ENCODE data around the gene PPP1R3D. TPM values are rescaled to one million over a fixed set of nuclear protein-coding genes. Genes with fewer than 3 reads are reported as not detected.

Gene PPP1R3D
- total and polyA plus RNA-seq, 2 donors from 2014 or later = 4.2 to 7.6 TPM

DNA sequence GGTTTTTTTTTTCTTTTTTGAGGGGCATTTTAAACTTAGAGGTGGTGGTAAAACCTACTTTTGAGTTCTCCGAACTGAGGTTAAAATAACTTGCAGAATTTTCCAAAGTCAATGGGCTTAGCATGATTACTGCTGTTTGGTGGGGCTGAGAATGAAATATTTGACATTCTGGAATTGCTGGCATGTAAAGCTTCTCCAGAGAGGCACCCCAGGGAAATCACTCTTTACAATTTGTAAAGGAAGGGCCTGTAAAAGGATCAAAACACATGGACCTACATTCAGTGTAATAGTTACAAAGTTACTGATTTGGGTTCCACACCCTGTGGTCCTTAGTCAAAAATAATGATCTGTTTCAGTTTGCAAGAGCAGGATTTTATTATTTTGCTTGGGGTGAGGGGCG is 5.6 kb upstream of the PPP1R3D start:
- H3K9ac ChIP-seq (ENCODE audit: low read length in 3 of 3) = no peak overlapping the region
- FAIRE-seq (no peak), DNase-seq (no peak)
- H3K27ac ChIP-seq (ENCODE audit: low read depth in 2 of 2, low read length in 2 of 2) = no peak overlapping the region
- H3K4me3 ChIP-seq (ENCODE audit: low read length in 3 of 3) = no peak overlapping the region
- no peaks in the 10 kb centered on the region for H3K27me3 ChIP-seq (ENCODE audit: control insufficient read depth, insufficient read depth, low read length)
- peaks cover 4 to 8% (median 5%) of the 10 kb centered on the region in 3 donors for H3K4me1 ChIP-seq (ENCODE audit: control insufficient read depth in 2 of 3, insufficient read depth in 2 of 3, low read depth in 1 of 3, low read length in 3 of 3)
- no peaks in the 10 kb centered on the region for H3K9me3 ChIP-seq (ENCODE audit: control insufficient read depth in 2 of 3, insufficient read depth in 1 of 3, low read length in 3 of 3)
- peaks cover 0 to 26% (median 4%) of the 10 kb centered on the region in 3 donors for H3K36me3 ChIP-seq (ENCODE audit: control insufficient read depth in 2 of 3, insufficient read depth in 3 of 3, low read length in 3 of 3)
- TF ChIP-seq, protein P1, sequence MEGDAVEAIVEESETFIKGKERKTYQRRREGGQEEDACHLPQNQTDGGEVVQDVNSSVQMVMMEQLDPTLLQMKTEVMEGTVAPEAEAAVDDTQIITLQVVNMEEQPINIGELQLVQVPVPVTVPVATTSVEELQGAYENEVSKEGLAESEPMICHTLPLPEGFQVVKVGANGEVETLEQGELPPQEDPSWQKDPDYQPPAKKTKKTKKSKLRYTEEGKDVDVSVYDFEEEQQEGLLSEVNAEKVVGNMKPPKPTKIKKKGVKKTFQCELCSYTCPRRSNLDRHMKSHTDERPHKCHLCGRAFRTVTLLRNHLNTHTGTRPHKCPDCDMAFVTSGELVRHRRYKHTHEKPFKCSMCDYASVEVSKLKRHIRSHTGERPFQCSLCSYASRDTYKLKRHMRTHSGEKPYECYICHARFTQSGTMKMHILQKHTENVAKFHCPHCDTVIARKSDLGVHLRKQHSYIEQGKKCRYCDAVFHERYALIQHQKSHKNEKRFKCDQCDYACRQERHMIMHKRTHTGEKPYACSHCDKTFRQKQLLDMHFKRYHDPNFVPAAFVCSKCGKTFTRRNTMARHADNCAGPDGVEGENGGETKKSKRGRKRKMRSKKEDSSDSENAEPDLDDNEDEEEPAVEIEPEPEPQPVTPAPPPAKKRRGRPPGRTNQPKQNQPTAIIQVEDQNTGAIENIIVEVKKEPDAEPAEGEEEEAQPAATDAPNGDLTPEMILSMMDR (IDR thresholded peaks at IDR 0.05; ENCODE audit: borderline replicate concordance, extremely low read depth, insufficient read depth) = no peak
- intact Hi-C loops (cut with DNase I) = no loop called here

DNA sequence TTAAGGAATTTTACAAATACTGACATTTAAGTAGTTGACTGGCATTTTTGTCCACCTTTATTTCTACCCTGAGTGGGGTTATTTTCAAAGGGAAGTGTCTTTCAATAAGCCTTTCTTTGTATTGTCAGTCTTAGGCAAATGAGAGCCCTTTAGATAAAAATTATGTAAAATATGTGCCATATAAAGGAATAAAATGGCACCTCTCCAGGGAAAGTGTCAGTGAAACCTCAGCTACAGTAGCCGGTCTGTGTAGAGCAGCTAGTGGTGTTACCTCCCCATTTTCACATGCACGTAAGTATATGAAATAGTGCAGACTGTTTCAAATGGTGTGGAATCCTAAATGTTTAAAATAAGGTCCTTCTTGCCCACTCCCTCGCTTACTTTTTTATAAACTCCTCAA is 5.1 kb upstream of the PPP1R3D start:
- DNase-seq (no peak), FAIRE-seq (no peak)
- intact Hi-C loops (cut with DNase I) = no loop called here
- TF ChIP-seq, protein P1 (IDR thresholded peaks at IDR 0.05; ENCODE audit: borderline replicate concordance, extremely low read depth, insufficient read depth) = no peak
- no peaks in the 10 kb centered on the region for H3K27me3 ChIP-seq (ENCODE audit: control insufficient read depth, insufficient read depth, low read length)
- no peak overlapping the region for H3K4me3 ChIP-seq (ENCODE audit: low read length in 3 of 3)
- H3K36me3 ChIP-seq (ENCODE audit: control insufficient read depth in 2 of 3, insufficient read depth in 3 of 3, low read length in 3 of 3) = peaks cover 0 to 26% (median 4%) of the 10 kb centered on the region in 3 donors
- H3K4me1 ChIP-seq (ENCODE audit: control insufficient read depth in 2 of 3, insufficient read depth in 2 of 3, low read depth in 1 of 3, low read length in 3 of 3) = peaks cover 4 to 8% (median 5%) of the 10 kb centered on the region in 3 donors
- H3K9ac ChIP-seq (ENCODE audit: low read length in 3 of 3) = no peak overlapping the region
- no peak overlapping the region for H3K27ac ChIP-seq (ENCODE audit: low read depth in 2 of 2, low read length in 2 of 2)
- no peaks in the 10 kb centered on the region for H3K9me3 ChIP-seq (ENCODE audit: control insufficient read depth in 2 of 3, insufficient read depth in 1 of 3, low read length in 3 of 3)

DNA sequence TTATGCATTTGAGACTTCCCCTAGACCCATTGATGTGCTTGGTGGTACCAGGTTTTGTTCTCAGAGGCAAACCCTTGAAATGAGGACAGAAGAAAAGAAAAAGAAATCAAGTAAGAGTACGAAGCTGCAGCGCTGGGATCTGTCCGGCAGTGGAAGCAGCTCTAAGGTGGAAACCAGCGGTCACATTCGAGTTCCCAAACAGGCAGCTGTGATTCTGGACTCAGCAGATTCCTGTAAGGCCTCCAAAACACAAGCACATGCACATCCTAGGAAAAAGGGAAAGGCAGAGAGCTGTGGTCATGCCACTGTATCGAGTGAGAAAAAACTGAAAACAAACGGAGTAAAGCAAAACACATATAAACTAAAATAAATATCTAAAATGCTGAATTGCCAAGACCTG is 4.6 kb upstream of the PPP1R3D start:
- peaks cover 4 to 8% (median 5%) of the 10 kb centered on the region in 3 donors for H3K4me1 ChIP-seq (ENCODE audit: control insufficient read depth in 2 of 3, insufficient read depth in 2 of 3, low read depth in 1 of 3, low read length in 3 of 3)
- FAIRE-seq (no peak), DNase-seq (no peak)
- no peaks in the 10 kb centered on the region for H3K27me3 ChIP-seq (ENCODE audit: control insufficient read depth, insufficient read depth, low read length)
- H3K27ac ChIP-seq (ENCODE audit: low read depth in 2 of 2, low read length in 2 of 2) = no peak overlapping the region
- H3K4me3 ChIP-seq (ENCODE audit: low read length in 3 of 3) = no peak overlapping the region
- H3K9ac ChIP-seq (ENCODE audit: low read length in 3 of 3) = no peak overlapping the region
- intact Hi-C loops (cut with DNase I) = no loop called here
- TF ChIP-seq, protein P1 (IDR thresholded peaks at IDR 0.05; ENCODE audit: borderline replicate concordance, extremely low read depth, insufficient read depth) = no peak
- H3K36me3 ChIP-seq (ENCODE audit: control insufficient read depth in 2 of 3, insufficient read depth in 3 of 3, low read length in 3 of 3) = peaks cover 0 to 24% (median 4%) of the 10 kb centered on the region in 3 donors
- H3K9me3 ChIP-seq (ENCODE audit: control insufficient read depth in 2 of 3, insufficient read depth in 1 of 3, low read length in 3 of 3) = no peaks in the 10 kb centered on the region

DNA sequence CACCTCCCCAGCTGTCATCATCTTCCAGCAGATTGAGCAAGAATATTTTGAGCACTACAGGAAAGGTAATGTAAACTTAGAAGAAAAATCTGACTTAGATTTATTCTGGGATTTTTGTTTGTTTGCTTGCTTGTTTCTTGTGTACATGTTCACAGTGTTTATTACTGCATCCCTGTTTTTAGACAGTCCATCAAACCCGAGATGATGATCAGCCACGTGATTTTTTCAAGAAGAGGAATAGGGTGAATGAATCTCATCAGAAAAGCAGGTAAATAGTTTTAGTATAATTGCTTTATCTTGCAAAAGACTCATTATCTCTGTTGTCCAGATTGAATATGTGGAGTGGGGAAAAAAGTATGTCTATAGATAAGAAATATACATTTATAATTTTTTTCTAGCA is 2.1 kb upstream of the PPP1R3D start:
- Histone ChIP-seq H3K9ac (ENCODE audit: low read length in 3 of 3) (peak overlapping the region in 1 of 3 donors; percentile 21), H3K27ac (ENCODE audit: low read depth in 2 of 2, low read length in 2 of 2) (no peak overlapping the region), H3K9me3 (ENCODE audit: control insufficient read depth in 2 of 3, insufficient read depth in 1 of 3, low read length in 3 of 3) (no peaks in the 10 kb centered on the region), H3K4me1 (ENCODE audit: control insufficient read depth in 2 of 3, insufficient read depth in 2 of 3, low read depth in 1 of 3, low read length in 3 of 3) (peaks cover 4 to 16% (median 10%) of the 10 kb centered on the region in 3 donors), H3K36me3 (ENCODE audit: control insufficient read depth in 2 of 3, insufficient read depth in 3 of 3, low read length in 3 of 3) (peaks cover 0 to 21% (median 4%) of the 10 kb centered on the region in 3 donors), H3K4me3 (ENCODE audit: low read length in 3 of 3) (no peak overlapping the region), H3K27me3 (ENCODE audit: control insufficient read depth, insufficient read depth, low read length) (no peaks in the 10 kb centered on the region)
- DNase-seq (no peak), FAIRE-seq (no peak)
- TF ChIP-seq, protein P1 (IDR thresholded peaks at IDR 0.05; ENCODE audit: borderline replicate concordance, extremely low read depth, insufficient read depth) = no peak
- intact Hi-C loops (cut with DNase I) = no loop called here
